Measurements from ENCODE around the gene CTU2.

CTU2 gene

DNA sequence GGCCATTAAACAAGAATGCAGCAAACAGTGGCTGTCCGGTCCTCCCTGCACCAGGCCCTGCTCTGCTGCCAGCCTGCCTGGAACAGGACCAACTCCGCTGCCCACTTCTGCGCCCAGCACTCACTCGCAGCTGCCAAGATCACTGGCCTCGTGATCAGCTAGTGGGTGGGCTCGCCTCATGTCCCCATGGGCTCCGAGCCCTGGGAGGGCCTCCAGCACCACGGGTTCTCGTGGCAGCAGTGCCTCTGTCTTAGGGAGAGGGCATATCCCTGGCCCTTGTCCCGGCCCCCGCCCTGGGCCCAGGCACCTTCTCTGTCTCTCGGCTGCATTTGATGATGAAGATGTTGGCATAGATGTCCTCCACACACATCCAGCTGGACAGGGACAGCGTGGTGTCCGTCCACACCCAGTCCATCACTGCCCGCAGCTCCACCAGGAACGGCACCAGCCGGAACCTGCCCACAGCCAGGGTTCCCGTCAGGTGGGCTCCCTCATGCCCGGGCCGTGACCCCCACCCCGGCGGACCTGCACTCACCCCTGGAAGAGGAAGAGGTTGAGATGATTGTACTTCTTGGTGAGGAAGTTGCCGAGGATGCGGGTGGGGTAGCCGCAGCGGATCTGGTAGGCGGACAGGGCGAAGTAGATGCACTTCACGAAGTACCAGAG lies 13.1 kb downstream of the CTU2 start (continued):
- TF ChIP-seq ZNF223 (tag by site-specific recombination; IDR thresholded peaks at IDR 0.05) (no peak), ZNF184 (tag by site-specific recombination; IDR thresholded peaks at IDR 0.05) (no peak), ZFP69B (tag by site-specific recombination; IDR thresholded peaks at IDR 0.05) (no peak), KLF7 (tag by site-specific recombination; IDR thresholded peaks at IDR 0.05; ENCODE audit: borderline replicate concordance) (no peak)
- TF ChIP-seq, protein P1, sequence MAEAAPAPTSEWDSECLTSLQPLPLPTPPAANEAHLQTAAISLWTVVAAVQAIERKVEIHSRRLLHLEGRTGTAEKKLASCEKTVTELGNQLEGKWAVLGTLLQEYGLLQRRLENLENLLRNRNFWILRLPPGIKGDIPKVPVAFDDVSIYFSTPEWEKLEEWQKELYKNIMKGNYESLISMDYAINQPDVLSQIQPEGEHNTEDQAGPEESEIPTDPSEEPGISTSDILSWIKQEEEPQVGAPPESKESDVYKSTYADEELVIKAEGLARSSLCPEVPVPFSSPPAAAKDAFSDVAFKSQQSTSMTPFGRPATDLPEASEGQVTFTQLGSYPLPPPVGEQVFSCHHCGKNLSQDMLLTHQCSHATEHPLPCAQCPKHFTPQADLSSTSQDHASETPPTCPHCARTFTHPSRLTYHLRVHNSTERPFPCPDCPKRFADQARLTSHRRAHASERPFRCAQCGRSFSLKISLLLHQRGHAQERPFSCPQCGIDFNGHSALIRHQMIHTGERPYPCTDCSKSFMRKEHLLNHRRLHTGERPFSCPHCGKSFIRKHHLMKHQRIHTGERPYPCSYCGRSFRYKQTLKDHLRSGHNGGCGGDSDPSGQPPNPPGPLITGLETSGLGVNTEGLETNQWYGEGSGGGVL (tag by site-specific recombination; IDR thresholded peaks at IDR 0.05) = no peak
- TF ChIP-seq, protein P2, sequence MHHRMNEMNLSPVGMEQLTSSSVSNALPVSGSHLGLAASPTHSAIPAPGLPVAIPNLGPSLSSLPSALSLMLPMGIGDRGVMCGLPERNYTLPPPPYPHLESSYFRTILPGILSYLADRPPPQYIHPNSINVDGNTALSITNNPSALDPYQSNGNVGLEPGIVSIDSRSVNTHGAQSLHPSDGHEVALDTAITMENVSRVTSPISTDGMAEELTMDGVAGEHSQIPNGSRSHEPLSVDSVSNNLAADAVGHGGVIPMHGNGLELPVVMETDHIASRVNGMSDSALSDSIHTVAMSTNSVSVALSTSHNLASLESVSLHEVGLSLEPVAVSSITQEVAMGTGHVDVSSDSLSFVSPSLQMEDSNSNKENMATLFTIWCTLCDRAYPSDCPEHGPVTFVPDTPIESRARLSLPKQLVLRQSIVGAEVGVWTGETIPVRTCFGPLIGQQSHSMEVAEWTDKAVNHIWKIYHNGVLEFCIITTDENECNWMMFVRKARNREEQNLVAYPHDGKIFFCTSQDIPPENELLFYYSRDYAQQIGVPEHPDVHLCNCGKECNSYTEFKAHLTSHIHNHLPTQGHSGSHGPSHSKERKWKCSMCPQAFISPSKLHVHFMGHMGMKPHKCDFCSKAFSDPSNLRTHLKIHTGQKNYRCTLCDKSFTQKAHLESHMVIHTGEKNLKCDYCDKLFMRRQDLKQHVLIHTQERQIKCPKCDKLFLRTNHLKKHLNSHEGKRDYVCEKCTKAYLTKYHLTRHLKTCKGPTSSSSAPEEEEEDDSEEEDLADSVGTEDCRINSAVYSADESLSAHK (tag by site-specific recombination; IDR thresholded peaks at IDR 0.05) = no peak
- TF ChIP-seq, protein P3, sequence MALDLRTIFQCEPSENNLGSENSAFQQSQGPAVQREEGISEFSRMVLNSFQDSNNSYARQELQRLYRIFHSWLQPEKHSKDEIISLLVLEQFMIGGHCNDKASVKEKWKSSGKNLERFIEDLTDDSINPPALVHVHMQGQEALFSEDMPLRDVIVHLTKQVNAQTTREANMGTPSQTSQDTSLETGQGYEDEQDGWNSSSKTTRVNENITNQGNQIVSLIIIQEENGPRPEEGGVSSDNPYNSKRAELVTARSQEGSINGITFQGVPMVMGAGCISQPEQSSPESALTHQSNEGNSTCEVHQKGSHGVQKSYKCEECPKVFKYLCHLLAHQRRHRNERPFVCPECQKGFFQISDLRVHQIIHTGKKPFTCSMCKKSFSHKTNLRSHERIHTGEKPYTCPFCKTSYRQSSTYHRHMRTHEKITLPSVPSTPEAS (tag by site-specific recombination; IDR thresholded peaks at IDR 0.05) = no peak

DNA sequence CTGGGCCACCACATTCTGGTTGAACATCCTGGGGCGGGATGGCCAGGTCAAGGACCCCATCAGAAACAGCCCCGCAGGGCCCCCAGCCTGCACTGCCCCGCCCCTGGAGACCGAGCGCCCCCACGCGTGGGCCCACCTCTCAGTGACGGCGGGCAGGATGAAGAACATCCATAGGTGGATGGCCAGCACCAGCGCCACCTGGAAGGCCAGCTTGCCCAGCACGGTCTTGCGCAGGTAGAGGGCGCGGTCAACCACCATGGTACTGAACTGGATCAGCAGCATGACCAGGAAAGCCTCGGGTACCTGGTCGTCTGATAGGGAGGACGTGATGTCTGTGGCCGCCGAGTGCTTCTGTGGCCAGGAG lies 13.6 kb downstream of the CTU2 start:
- CTCF ChIA-PET = interaction anchor here (0.9 kb wide), 1 partner anchor 17 kb away, joined by 6 read pairs; no protein-coding TSS in a partner anchor
- TF ChIP-seq EGR2 (tag by site-specific recombination; IDR thresholded peaks at IDR 0.05; ENCODE audit: low read depth) = no peak
- no peak for TF ChIP-seq ZNF664 (tag by site-specific recombination; IDR thresholded peaks at IDR 0.05)
- no peak for TF ChIP-seq ZNF596 (tag by site-specific recombination; IDR thresholded peaks at IDR 0.05)
- peaks cover 0 to 98% of the 10 kb centered on the region in 2 experiments; a peak in 2 of 3 replicates for H3K36me3 ChIP-seq (ENCODE audit: control insufficient read depth in 2 of 2, insufficient read depth in 1 of 2, low read length in 2 of 2)
- no peak overlapping the region for H3K4me3 ChIP-seq (ENCODE audit: low read depth, low read length)
- H3K27ac ChIP-seq (ENCODE audit: extremely low read depth, low read depth, low read length) = no peak overlapping the region
- POLR2A ChIA-PET = no interaction called here
- H3K9me3 ChIP-seq (ENCODE audit: control insufficient read depth, insufficient read depth, low read depth, low read length) = no peaks in the 10 kb centered on the region
- no peaks in the 10 kb centered on the region for H3K4me1 ChIP-seq (ENCODE audit: control insufficient read depth, insufficient read depth, low read length)

DNA sequence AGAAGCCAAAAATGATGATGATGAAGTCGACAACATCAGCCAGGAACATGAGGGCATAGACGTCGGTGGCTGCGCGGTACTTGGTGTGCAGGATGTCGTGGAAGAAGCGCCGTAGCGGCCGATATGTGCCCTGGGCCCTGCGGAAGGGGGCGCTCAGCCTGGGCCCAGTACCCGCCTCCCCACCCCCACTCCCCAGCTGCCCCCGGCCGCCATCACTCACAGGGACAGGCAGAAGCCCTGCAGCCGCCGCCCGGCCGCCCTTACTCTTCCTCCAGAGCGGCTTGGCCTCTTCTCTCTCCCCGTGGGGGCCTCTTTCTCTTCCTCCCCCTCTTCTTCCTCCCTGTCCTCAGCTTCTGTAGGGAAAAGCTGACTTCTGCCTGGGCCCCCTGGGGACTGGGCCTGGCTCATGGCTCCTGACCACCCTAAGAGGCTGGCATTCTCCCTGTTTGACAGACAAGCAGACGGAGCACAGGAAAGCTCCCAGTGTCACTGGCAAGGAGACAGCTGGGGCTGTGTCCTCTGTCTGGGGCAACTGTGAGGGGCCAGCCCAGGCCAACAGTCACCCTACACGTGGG lies 14.2 kb downstream of the CTU2 start:
- Histone ChIP-seq H3K4me1 (ENCODE audit: control insufficient read depth, insufficient read depth, low read length) (no peaks in the 10 kb centered on the region), H3K4me3 (ENCODE audit: low read depth, low read length) (no peak overlapping the region), H3K9me3 (ENCODE audit: control insufficient read depth, insufficient read depth, low read depth, low read length) (no peaks in the 10 kb centered on the region), H3K36me3 (ENCODE audit: control insufficient read depth in 2 of 2, insufficient read depth in 1 of 2, low read length in 2 of 2) (peaks cover 0 to 98% of the 10 kb centered on the region in 2 experiments; a peak in 2 of 3 replicates), H3K27ac (ENCODE audit: extremely low read depth, low read depth, low read length) (no peak overlapping the region)
- ChIA-PET POLR2A (no interaction called here), CTCF (interaction anchor here (0.9 kb wide), 1 partner anchor 17 kb away, joined by 6 read pairs; no protein-coding TSS in a partner anchor)
- TF ChIP-seq TCF7L2 (IDR thresholded peaks at IDR 0.05; ENCODE audit: borderline replicate concordance, low read depth, low read length) = no peak
- TF ChIP-seq ZNF416 (tag by site-specific recombination; IDR thresholded peaks at IDR 0.05) = no peak
- TF ChIP-seq KLF16 (tag by site-specific recombination; IDR thresholded peaks at IDR 0.05) = no peak
- no peak for TF ChIP-seq KLF1 (tag by site-specific recombination; IDR thresholded peaks at IDR 0.05)
- TF ChIP-seq ZNF26 (tag by site-specific recombination; IDR thresholded peaks at IDR 0.05) = no peak
- TF ChIP-seq ZBTB8A (tag by site-specific recombination; IDR thresholded peaks at IDR 0.05) = no peak
- no peak for TF ChIP-seq ZNF302 (tag by site-specific recombination; IDR thresholded peaks at IDR 0.05; ENCODE audit: low read depth)
- TF ChIP-seq ZNF664 (tag by site-specific recombination; IDR thresholded peaks at IDR 0.05) = no peak
- no peak for TF ChIP-seq ZNF148 (tag by site-specific recombination; IDR thresholded peaks at IDR 0.05; ENCODE audit: borderline replicate concordance)
- no peak for TF ChIP-seq ZNF501 (tag by site-specific recombination; IDR thresholded peaks at IDR 0.05)
- TF ChIP-seq ZNF530 (tag by site-specific recombination; IDR thresholded peaks at IDR 0.05; ENCODE audit: low read depth) = no peak

Data from HEK293 (cell line).